GM19455 (cell line): Measurements from ENCODE around the gene LECT2.

Experiments
- ATAC-seq: cut with Tn5 transposase; IDR thresholded peaks from one replicate; pipeline ENCODE4 v1.9.1; 2021; ENCODE audit not compliant: unreplicated experiment

LECT2 gene

DNA sequence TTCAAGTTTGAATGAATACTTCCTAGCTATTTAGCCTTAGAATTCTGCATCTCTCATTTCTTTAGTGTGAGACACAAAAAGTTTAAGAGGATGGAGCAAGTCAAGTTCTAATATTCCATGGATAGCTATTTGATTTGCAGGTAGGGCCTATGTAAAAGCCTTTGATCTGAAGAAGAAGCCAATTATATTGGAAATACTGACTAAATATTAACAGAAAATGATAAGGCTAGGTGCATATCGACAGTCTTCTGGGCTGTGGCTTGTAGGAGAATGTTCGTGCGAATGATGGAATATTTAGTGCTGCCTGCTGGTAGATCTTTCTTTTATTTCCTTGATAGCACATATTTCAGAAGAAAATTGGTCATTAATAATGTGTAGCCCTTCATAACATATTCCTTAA, at the start of gene LECT2:
Gene LECT2, minus strand, starts transcription at position 85 of the 400 bp plus-strand sequence. CDS start 150 bp downstream, outside the sequence.
- ATAC-seq, result no peak

DNA sequence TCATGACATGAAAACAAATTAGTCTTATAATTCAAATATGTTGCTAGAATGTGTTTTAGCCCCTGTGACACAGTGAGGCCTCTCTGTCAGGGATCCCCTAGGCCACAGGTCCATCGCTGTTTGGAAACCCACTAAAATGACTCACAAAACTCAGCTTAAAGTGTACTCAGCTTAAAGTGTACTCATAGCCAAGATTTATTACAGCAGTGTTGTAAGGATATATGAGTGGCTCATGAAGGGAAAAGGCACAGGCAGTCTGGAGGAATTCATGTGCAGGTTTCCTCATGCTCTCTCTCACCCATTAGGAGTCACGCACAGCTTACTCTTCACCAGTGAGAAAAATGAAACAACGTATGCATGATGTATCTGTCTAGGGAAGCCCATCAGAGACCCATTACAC, 49.7 kb upstream of the LECT2 start:
- ATAC-seq, result no peak

DNA sequence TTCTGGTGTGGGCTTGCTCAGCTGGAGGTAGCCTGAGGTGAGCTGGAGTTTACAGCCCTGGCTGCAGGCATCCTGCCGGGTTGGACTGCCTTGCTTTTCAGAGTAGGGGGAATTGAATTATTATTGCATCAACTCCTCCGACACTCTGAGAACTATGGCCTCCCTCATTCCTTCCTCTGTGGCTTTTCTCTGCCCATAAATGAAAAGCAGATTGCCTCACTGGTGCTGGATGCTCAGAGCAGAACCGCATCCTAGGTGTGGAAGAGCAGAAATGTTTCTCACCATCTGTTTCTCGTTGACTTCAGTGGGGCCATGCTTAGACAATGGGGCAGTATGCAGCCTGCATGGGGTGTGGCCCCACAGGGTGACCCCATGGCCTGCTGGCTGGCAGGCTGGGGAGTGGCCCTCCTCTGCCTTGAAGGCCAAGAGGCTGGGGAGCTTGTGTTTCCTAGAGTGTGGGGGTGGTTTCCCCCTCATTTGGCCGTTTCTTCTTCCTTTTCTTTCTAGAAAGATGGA, 46.7 kb upstream of the LECT2 start:
- no peak for ATAC-seq

DNA sequence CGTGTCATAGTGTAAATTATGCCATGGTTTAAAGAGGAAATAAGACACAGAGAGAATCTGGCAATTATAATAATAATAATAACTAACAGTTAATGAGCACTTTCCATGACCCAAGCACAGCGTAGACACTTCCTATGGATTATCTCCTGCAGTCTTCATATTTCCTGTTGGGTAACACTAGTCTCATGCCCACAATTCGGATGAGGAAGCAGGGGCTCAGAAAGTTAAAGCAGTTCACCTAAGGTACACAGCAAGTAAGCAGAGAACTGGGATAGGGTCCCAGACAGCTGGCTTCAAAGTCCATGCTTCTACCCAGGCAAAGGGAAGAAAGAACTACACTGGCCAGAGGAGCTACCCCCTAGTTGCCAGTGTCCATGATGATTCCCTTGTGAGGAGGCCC, 46.1 kb upstream of the LECT2 start:
- ATAC-seq, result no peak

DNA sequence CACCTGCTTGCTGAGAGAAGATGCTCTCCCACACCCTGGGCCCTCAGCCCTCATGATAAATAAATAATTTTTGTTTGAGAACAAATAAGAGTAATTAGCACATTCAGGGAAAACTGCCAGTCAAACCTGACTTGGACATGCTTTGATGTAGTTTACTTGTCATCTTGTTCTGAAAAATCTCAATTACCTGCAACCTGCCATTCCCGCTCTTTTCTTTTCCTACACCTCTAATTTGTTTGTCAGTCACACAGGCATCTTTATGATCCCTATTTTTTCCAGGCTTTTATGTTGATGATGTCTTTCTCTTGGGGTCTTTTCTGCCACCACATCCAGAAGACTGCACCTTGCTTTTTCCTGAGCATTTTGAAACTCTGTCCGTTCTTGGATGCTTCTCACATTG, 45.4 kb upstream of the LECT2 start:
- ATAC-seq, result no peak

- ATAC-seq, result no peak
These were observed 44.8 kb upstream of the LECT2 start for GRCh38 chr5:135999406-136000139.

GRCh38 chr5:135998889-135999288, 44.1 kb upstream of the LECT2 start:
- no peak for ATAC-seq

DNA sequence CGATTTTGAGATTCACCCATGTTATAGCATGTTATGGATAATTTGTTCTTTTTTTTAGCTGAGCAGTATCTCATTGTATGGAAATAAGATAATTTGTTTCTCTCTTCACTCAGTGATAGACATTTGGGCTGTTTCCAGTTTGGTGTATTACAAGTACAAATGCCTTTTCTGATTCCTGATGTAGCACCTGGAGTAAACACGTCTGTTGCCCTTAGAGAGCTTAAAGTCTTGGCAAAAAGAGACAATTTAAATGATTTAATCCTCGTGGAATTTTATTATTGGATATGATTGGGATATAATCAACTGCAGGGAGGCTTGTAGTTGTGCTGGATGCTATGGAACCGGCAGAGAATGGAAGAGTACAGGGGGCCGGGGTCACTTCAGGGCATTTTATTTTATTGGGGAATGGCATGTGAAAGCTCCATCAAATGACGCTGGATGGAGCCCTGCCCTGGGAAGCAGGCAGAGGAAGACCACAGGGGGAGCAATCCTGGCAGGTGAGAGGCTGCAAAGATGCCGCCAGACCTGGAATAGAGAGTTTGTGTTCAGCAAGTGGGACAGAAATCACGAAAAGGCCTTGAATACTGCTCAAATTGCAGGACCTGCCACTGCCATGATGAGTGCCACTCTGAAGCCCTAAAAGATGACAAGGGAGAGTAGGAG, 43.0 kb upstream of the LECT2 start:
- no peak for ATAC-seq

DNA sequence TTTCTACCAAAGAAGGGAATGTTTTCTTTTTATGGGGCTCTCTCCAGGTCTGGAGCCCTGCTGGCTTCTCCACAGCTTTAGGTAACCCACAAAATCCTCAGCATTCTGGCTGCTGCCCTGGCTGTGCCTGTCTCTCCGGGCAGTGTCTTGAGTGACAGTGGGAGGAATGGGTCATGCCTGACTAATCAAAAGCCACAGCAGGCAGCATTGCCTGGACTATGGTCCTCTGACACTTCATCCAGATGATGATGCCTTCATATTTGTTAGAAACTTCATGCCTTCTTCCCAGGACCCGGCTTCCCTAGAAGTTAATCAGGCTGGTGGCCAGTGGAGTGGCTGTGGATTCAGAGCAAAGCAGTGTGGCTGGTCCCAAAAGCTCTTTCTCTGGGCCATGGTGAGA, 41.8 kb upstream of the LECT2 start:
- no peak for ATAC-seq

DNA sequence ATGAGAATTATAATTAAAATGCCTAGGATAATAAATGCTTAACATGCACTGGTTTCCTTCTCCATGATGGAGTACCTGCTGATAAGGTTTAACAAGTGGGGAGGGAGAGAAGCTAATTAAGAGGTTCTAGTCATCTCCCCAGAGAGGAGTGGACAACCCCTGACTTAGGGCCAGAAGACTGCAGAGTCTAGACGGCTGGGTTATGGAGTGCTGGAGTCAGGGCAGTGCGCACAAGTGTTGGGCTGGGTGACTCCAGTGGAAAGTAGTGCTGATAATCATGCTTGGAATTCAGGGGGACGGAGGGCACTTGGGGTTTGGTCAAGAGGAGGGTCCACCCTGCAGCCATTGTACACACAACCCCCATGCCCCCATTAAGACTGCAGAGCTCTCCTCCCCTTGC, 41.2 kb upstream of the LECT2 start:
- ATAC-seq, result no peak

GRCh38 chr5:135993880-135994636, 39.3 kb upstream of the LECT2 start:
- ATAC-seq, result no peak

DNA sequence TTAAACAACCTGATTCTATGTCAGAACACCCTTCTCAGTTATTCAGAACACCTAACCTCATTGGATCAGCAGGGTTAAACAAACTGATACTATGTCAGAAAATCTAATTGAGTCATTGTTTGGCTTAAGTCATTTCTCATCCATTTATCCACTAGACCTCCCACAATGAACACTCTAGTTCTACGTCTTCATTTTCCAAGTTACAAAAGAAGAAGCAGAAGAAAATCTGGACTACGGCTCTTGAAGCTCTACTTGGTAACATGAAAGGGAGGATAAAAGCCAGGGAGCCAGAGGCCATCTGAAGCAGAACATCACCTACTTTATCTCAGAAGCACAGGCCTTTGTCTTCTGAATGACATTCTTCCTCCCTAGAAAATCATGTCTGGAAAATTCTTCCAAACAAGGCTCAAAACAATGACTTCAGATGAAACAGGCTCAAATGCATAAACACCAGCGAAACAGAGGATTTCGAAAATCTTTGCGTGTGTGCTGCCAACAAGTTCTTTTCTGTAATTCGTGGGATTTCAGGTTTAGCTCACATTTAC, 38.6 kb upstream of the LECT2 start:
- ATAC-seq, result no peak

DNA sequence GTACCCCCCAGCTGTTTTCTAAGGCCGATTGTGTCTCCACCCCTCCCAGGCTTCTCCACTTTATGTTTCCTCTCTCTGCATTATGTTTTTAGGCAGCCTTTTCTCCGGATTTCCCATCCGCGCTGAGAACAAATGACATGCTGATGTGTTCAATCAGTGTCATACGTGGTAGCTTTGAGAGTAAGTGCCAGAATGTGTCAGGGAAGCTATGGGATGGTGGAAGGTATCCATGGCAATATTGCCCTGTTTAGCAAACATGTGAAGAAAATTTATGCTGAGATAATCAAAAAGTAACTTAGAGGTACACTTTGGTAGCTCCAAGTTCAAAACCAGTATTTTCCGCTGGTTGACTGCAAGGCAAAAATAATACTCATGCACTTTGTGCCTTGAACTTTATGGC, 36.6 kb upstream of the LECT2 start:
- no peak for ATAC-seq

DNA sequence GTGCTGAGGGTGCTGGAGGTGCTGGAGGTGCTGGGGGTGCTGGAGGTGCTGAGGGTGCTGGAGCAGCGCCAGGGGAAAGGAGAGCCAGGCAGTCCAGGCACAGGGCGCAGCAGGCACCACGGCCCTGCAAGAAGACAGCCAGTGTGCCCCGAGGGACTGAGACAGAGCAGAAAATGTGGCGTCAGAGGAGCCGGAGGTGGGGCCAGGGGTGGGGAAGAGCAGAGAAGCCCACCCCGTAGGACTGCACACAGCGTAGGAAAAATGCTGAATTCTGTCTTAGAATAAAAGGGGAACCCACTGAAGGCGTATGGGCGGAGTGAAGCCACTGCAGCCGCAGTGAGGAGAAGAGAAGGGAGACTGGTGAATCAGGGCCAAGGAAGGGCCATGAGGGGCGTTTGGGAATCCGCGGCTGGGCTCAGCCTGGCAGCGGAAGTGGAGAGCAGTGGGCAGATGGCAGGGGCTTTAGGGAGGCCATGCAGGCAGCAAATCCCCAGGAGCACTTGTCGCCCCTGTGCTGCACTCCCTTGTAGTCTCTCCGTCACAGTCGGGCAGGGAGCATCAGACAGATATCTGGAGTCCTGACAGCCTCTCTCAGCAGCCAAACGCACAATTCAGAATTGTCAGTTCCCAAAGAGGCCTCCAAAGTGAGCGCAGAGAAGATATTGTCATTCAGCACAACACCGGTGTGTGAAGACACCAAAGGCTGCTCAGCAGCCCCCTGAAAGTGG, 35.9 kb upstream of the LECT2 start:
- ATAC-seq, result no peak

GRCh38 chr5:135989686-135990085, 34.9 kb upstream of the LECT2 start:
- ATAC-seq, result no peak

- no peak for ATAC-seq
These were observed 33.8 kb upstream of the LECT2 start for GRCh38 chr5:135988546-135988945.

- no peak for ATAC-seq
These were observed 32.2 kb upstream of the LECT2 start for GRCh38 chr5:135986891-135987401.

DNA sequence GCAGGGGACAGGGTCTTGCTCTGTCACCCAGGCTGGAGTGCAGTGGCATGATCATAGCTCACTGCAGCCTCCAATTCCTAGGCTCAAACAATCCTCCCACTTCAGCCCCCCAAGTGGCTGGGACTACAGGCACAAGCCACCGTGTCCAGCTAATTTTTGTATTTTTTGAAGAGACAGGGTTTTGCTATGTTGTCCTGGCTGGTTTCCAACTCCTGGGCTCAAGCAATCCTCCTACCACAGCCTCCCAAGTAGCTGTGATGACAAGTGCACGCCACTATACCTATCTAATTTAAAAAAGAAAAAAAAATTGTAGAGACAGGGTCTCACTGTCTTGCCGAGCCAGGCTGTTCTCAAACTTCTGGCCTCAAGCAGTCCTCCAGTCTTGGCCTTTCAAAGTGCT, 31.6 kb upstream of the LECT2 start:
- ATAC-seq, result no peak

DNA sequence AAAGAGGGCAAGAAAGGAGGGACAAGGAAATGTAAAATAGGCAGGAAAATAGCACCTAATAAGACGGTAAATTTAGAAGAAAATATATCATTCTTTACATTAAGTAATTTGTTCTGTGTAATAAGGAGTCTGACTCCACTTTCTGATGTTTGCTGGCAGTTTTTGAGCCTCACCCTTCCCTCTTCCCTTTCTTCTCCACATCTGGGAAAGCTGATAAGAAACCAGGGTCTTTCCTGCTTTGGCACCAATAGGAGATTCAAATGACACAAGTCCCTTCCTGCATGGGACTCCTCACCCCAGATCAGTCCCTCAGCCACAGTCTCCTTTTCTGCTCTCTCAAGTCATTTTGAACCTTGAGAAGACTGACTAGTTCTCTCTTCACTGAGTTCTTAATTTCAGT, 31.2 kb upstream of the LECT2 start:
- ATAC-seq, result no peak

GRCh38 chr5:135980620-135981019, 25.8 kb upstream of the LECT2 start:
- no peak for ATAC-seq

DNA sequence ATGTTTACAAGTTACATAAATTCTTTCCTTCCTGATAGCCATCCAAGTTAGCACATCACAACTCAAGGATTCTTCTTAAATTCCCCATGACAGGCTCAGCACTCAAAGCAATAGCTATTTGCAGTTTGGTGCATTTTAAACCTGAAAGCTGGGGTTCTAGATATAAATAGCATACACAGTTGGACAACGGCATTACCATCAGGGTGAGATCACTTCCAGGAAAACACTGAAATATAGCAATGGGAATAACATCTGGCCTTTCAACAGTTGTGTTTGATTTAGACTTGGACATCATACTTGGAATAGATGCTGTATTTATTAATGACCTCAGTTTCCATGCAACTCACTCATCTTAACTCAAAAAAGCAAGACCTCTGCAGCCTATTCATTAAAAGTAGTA, 24.7 kb upstream of the LECT2 start:
- ATAC-seq, result no peak
